ENCODE results near the gene RBBP8NL.
A peak's percentile ranks its signal among the peaks of the same experiment; 100 is the strongest.

RBBP8NL gene

DNA sequence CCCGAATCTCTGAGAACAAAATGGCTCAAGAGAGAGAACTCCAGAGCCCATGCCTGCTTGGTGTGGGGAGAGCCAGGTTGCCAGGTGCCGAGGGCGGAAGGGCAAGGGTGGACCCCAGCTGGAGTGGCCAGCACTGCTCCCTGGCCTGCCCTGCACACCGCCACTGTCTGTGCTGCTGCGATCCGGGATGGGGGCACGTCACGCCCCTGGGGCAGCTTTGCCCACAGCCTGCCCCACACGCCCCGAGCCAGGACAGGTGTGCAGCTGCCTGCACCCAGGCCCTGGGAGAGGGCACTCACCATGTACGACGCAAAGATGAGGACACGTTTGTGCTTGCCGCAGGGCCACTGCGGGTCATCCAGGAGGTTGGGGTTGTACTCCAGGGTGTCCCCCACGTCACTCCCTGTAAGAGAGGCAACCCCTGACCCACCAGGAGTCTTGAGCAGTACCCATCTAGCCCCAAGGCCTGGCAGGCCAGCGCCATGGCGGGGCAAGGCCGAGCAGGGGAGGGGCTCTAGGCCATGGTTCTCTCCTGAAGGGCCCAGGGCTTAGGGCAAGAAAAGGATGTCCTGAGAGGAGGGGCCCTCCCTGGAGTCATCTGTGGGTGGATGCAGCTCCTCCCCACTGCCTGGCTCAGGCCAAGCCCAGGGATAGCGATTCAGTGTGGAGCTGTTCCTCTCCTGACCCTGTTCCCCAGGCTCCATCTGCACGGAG is 34.6 kb downstream of the RBBP8NL start:
- no peak for DNase-seq (ENCODE audit: low read depth)

DNA sequence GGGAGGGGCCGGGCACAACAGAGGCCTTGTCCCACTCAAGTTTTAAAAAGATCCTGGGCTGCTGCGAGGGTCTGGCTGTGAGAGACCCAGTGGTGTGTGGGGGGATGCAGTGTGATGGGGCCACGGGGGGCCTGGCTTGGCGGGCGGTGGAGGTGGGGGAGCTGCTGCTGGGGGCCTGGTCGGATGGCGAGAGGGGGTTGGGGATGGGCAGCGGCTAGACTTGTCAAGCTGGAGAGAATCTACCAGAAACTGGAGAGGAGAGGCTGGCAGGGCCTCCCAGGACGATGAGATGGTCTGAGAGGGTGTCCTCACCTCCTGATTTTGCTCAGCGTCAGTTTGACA is 35.3 kb downstream of the RBBP8NL start:
- DNase-seq (ENCODE audit: low read depth): no peak

DNA sequence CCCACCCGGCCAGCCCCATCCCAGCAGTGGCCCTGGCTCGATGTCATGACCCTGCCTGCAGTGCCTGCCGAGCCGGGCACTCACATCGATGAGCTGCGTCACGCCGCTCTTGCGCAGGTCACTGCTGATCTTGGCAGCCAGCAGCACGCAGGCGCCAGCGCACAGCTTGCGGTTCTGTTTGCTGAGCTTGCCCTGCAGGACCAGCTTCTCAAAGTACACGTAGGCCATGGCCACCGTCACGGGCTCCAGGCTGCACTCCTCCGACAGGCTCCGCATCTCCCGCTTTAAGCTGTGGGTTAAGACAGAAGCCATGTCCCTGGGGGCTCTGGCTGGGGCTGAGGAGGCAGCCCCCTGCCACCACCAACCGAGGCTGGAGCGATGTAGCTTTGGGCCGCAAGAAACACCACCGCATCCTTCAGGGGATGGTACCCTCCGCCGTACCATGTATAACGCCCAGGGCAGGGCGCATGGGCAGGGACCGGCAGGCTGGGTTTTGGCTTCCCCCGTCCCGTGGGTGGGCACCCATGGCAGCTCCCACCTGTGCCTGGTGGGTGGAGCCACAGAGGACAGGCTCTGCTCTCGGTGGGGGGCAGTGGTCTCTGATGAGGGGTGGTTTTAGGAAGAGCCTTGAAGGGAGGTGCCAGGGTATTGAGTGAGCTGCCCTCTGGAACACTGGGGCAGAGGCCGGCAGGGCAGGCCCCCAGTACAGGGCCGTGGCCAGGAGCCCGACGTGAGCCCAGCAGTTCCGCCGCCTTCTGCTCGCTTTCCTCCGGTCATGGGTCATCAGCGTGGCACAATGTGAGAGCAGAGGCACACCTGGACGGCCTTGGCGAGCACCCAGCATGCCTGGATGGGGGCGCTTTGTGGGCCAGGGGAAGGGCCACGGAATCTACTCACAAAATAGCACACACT is 35.9 kb downstream of the RBBP8NL start:
- no peak for DNase-seq (ENCODE audit: low read depth)

DNA sequence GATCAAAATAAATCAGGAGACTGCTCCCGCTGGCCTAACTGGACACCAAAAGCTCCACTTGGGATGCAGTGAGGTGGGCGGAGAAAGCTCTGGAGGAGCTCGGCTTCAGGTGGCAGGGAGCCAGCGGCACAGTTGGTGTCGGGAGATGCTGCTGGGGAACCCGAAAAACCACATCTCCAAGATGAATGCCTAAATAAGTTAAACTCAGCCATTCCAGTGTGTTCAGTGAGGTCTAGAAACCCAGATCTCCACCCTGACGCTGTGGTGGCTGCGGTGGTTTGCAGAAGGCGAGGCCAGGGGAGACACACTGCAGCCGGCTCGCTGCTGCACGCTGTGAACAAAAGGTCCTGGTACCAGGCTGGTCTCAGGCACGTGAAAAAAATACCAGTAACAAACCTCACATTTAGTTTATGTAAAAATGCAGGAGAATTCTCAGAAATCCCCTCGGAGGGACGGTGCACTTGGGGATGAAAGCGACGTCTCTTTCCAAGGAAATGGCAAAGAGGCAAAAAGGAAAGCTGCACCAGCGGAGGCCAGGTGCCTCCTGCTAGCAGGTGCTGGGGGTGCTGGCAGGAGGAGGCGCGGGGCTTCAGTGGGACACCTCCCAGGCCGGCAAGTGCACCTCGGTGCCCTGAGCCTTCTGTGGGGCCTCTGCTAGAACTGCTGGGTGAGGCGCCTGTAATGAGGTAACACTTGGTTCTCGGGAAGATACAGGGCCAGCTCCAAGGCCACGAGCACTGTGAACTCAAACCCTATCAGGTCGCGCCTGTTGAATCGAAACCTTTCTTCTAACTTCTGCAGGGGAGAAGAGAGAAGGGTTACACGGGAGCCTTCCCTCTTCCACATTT is 36.8 kb downstream of the RBBP8NL start:
- no peak for DNase-seq (ENCODE audit: low read depth)

DNA sequence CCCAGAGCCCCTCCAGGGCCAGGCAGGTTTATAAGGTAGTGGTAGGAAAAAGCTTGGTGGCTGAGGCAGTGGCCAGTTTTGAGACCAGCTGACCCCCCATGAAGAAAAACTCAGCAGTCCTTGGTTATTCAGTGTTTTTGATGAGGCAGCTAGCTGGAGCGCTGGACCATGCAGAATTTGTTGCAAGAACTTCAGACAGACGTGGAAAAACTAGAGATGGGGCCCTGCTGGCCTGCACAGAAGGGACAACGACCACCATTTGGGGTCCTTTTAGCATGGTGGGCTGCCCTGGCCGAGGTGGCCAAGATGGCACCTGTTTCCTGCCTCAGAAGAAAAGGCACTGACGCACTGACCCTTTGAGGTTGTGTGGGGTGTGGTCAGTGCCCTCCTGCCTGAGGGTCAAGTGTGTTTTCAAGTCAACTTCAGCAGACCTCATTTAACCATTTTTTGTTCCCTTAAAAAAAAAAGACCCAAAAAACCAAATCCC is 37.7 kb downstream of the RBBP8NL start:
- no peak for DNase-seq (ENCODE audit: low read depth)

DNA sequence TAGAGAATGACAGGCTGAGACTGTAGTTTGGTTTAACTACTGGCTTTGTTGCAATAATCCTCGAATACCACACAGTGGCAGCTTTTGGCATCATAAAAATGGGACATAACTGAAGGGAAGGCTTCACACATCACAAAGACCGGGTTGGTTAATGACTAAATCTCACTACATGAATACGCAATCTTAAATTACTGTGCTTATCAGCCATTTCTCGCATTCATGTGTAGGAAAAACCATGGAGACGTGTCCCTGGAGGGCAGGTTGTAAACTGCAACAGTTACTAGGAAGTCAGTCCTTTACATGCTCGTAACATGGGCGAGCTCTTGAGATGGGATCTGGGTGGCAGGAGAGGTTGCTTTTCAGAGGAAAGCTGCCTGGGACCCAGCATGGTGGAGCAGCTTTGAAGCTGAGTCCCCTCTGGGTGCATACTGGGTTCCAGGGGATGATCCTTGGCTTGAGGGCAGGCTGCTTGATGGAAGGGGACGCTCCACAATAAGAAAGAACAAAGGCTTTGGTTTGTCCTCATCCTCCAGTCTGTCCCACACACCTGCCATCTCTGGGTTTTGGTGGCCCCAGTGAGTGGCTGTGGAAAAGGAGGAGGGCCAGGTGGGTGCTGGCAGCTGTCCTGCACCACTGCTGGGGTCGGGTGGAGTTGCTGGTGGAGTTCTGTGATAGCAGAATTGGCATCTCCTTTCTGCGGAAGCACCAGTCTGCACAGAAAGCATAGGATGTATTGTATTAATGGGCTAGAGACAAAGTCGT is 38.3 kb downstream of the RBBP8NL start:
- DNase-seq (ENCODE audit: low read depth): no peak

DNA sequence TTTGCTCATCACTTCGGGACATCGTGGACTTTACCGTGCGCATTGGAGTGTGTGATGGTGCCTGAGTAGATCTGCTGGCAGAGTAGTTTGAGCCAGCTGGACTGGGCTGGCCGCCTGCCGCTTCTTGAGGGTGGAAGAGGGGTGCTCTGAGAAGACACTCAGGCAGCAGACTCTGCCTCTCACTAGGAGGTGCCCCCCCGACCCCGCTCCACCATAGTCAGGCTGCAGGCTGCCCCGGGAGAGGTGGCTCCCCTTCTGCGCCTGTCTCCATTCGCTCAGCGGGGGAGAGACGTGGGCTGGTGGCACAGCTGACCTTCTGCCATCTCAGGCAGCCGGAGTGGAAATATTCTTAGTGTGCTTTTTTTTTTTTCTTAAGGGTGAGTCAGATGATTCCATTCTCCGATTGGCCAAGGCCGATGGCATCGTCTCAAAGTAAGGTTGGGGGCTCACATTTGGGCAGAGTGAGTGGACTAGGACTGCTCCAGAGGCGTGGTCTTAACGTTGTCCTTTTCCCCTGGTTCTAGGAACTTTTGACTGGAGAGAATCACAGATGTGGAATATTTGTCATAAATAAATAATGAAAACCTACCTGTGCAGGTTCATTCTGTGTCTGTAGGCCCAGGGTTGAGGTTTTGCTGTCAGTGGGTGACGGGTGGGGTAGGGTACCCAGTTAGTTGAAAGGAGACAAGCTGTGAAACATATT is 39.3 kb downstream of the RBBP8NL start:
- DNase-seq (ENCODE audit: low read depth): no peak

DNA sequence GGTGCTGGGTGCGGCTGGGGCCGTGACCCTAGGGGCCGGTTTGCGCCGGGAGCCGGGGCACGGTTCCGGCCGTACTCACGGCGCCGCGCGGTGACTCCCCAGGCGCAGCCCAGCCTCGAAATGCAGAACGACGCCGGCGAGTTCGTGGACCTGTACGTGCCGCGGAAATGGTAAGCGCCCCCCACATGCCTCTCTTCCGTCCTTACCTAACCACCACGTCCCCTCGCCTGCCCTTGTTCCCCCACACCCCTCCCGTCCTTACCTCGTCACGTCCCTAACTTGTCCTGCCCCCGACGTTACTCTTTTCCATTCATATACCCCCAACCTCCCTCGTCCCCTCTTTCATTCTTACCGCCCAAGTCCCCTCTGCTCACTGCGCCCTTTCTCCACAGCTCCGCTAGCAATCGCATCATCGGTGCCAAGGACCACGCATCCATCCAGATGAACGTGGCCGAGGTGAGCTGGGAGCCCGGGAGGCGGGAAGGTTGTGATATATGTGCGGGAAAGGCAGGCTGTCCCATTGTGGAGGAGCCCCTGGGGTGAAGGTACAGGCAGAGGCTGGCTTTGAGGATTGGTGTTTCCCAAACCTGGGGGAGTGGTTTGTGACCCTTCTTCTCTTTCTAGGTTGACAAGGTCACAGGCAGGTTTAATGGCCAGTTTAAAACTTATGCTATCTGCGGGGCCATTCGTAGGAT is 40.0 kb downstream of the RBBP8NL start:
- DNase-seq (ENCODE audit: low read depth): no peak

DNA sequence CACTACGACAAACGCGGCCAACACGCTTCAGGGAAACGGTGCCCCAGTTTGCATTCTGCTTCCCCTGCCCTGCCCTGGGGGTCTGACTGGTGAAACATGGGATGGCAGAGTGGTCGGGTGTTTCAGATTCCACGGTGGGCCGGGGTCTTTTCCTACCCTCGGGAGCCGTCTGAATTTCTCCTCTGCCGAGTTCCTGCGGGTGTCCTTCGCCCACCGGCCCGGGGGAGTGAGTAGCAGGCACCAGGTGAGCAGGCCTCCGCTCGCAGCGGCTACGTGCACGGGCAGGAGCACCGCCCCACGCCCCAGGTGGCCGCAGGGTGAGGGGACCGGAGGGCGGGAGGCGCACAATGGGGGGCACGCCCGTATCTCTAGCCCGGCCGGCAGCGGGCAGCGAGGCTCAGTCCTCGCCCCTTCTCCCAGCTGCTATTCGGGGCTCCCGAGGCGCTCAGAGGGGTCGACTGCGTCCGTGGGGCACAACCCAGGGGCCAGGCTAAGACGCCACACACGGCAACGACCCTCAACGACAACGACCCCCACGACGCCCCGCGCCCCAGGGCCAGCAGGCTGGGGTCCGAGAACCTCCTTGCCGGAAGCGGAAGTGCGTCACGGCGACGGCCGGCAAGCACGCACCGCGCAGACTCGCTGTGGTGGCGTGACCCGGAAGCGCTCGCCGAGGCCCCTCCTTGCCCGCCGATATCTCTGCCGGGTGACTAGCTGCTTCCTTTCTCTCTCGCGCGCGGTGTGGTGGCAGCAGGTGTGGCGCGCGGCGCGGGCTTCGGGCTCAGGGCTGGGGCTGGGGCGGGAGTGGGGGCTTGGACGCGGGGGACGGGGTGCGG is 40.7 kb downstream of the RBBP8NL start, which contains the start of gene RPS21:
Gene RPS21 (plus strand): TSS at position 721 of the 836 bp plus-strand sequence. CDS start 236 bp downstream, outside the sequence.
- peak; percentile 89 for DNase-seq (ENCODE audit: low read depth)

DNA sequence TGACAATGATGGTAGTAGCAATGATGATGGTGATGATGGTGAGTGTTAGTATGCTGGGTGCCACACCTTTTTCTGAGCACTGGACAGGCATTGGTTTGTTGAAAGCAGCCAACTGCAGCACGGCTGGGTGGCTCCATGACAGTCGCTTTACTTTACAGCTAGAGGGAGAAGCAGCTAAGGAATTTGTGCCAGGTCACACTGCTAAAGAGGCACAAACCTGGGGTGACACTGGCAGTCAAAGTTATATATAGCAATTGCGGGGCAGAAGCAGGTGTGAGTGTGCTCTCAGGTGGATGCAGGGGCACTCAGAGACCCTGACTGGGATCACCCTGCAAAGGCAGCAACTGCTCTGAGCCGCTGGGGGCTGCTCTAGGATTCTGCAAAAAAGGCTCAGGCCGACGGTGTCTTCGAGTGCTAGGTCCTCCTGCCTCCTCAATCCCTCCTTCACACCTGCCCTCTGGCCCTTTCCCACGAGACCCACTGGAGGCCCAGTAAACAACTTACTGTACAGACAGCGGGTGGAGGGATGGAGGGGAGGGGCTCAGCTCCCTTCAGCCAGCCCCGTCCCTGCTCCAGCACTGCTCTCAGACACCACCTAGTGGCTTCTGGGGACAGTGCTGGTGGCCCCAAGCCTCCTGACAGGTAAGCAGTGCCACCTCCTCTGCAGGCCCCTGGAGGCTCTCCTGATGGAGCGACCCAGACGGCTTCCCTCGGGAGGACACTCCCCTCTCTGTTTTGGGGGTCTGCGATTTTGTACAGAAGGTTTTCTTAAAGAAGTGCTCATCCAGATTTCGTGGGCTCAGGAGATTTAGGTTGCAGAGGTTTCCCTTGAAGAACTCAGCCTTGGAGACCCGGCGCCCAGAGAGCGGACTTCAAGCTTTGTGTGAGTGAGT is 44.8 kb downstream of the RBBP8NL start:
- peak; percentile 53 for DNase-seq (ENCODE audit: low read depth)

DNA sequence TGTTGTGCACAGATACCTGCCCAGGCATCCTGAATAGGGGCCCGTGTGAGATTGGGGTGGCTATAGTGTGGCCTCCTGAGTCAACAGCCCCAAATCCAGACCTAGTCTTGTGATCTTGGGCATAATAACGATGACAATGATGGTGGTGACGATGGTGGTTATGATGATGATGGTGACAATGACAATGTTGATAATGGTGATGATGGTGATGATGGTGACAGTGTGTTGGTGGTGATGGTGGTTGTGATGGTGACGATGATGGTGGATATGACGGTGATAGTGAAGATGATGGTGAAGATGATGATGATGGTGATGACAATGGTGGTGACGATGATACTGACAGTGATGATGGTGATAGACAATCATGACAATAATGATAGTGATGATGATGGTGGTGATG is 45.5 kb downstream of the RBBP8NL start:
- DNase-seq (ENCODE audit: low read depth): no peak

DNA sequence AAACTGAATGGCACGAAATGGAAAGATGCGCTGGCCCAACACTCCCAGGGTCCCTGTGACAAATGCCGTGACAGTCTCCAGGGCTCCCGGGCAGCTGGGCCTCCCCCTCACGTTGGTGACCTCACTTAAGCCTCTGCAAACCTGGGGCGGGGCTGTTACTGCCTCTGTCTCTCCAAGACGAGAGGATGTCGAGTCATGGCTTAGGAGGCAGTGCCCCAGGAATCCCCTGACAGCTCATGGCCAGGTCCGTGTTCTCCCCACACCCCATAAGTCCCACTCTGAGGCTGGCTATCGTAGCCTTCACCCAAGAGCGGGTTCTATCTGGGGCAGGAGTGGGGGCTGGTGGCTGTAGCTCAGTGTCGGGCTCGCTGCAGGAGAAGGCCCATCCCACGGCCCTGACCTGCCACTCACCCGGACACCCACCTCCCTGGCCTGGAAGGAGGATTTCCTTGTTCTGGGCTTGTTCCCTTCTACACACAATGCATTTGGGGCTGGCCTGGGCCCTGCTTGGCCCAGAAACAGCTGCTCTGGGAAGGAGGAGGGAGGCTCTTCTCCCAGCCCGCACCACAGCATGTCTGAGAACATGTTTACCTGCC is 46.0 kb downstream of the RBBP8NL start:
- DNase-seq (ENCODE audit: low read depth): no peak

DNA sequence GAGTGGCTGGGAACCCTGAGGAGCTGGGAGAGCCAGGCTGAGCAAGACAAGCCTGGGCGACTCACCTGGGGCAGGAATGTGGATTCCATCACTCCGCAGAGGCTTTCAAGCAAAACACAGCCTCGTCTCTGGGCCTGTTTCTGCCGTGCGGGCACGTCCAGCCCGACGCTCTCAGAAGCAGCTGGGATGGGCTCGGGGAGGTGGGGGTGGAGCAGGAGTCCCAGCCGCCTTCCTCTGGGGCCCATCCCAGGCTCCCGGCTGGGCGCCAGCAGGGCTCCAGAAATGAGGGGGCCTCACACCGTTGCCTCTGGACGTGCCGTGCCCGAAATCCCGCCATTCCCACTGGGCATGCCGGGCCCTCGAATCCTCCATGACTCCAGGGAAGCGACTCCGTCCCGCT is 49.1 kb downstream of the RBBP8NL start:
- no peak for DNase-seq (ENCODE audit: low read depth)

DNA sequence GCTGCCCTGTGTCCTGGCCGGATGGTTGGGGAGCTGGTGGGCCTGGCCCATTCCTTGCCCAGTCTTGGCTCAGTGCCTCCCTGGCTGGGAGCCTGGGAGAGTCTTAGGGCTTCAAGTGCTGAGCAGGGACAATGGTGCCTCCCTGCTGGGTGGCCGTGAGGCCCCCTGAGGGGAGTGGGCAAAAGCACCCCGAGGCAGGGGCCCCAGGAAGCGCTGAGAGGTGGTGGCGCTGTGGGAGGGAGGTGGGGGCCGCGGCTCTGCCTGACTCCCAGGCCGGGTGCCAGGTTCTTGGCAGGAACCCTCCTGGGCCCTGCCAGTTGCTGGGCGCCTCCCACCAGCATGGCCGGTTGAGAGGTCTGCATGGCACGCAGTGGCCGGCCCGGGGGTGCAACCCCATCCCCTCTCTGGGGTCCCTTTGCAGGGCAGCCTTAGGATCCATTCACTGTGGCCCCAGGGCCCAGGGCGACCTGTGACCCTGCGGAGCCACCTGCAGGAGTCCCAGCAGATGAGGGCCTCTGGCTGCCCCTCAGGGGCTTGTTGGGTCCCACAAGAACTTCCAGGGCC is 49.6 kb downstream of the RBBP8NL start:
- no peak for DNase-seq (ENCODE audit: low read depth)

DNA sequence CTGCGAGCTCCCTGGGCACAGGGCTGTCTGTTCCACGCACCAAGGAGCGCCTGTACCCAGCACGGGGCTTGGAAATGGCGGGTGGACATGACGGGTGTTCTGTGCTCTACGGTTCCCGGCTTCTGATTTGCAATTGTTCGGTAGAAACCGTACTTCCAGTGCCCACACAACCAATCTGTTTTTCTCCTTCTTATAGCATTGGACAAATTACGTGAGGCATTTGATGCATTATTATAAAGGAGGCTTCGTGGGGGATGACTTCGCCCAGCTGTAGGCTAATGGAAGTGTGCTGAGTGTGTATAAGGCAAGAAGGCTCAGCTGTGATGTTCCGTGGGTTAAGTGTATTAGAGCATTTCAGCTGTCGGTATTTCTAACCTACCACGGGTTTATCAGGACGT is 50.3 kb downstream of the RBBP8NL start:
- DNase-seq (ENCODE audit: low read depth): no peak

DNA sequence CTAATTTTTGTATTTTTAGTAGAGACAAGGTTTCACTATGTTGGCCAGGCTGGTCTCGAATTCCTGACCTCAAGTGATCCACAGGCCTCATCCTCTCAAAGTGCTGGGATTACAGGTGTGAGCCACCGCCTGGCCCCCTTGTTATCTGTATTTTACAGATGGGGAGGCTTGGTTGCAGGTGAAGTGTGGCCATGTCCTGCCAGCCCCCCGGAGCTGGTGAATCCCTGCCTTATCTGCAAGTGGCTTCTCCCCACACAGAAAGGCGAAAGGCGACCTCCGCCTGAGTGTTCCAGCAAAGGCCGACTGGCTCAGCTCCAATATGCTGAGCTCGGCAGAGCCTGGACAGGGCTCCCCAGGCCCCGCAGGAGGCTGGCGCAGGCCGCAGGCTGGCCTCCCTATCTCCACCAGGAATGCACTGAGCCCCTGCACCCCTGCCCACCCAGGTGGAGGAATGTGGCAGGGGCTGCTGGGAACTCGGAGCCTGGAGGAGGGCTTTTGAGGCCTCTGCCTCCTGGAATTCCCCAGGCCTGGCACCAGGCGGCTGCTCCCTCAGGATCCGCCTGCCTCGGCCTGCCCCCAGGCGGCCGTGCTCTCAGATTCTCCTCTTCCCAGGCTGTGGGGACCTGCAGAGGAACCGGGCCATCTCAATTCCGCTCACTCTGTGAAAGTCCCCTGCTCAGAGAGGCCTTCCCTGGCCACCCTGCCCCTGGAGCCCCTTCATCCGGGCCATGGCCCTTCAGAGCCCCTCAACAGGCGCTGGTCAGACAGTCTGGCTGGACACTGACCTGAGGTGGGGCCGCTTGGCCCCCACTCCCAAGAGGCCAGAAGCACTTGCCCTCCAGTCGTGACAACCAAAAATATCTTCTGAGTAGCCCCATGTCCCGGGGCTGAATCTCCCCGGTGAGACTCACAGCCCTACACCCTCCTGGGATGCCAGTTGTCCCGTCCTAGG is 51.0 kb downstream of the RBBP8NL start:
- no peak for DNase-seq (ENCODE audit: low read depth)
